ENCODE results near the gene IL9. TPM values are rescaled to one million over a fixed set of nuclear protein-coding genes. Genes with fewer than 3 reads are reported as not detected.
A peak's percentile ranks its signal among the peaks of the same experiment; 100 is the strongest.

The IL9 gene
- total and polyA plus RNA-seq, 4 donors = not detected

GRCh38 chr5:135887447-135887864, 8.2 kb downstream of the IL9 start:
- Histone ChIP-seq H3K4me3 (ENCODE audit: low read length in 2 of 2) (no peak overlapping the region), H3K4me1 (ENCODE audit: control insufficient read depth in 1 of 2, insufficient read depth in 2 of 2, low read length in 2 of 2) (no peaks in the 10 kb centered on the region), H3K27ac (ENCODE audit: low read depth in 1 of 2, low read length in 2 of 2) (no peak overlapping the region), H3K9me3 (ENCODE audit: control insufficient read depth, low read length) (no peaks in the 10 kb centered on the region), H3K36me3 (ENCODE audit: control insufficient read depth in 1 of 2, insufficient read depth in 2 of 2, low read length in 1 of 2) (no peaks in the 10 kb centered on the region), H3K27me3 (ENCODE audit: control insufficient read depth in 1 of 2, insufficient read depth in 2 of 2, low read length in 1 of 2) (no peaks in the 10 kb centered on the region)
- no peak for DNase-seq
- intact Hi-C loops (cut with DNase I) = loop anchor here (1.0 to 5.0 kb wide), 4 partner anchors 175 to 325 kb away; no protein-coding TSS in a partner anchor
- ATAC-seq (ENCODE audit: low FRiP score) = peak; percentile 73
- WGBS, 2 donors = 12 to 13% methylated on average over 8 of the region's 8 CpGs

DNA sequence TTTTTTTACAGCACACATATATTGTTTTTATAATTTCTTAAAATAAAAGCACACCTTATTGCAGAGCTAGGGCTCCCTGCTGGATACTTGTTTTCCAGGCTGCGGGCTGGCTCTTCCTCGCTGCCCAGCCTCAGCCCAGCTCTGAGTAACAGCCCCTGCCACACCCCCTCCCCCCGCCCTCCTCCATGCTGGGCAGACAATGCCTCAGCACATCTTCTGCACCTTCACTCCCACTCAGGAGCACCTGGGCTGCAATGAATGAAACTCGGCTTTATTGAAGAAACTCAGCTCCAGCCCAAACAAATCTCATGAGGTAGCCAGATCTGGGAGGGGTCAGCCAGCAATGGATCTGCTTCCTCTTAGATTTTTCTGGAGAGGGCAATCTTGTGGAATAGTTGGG, 9.5 kb downstream of the IL9 start:
- no peak overlapping the region for H3K4me3 ChIP-seq (ENCODE audit: low read length in 2 of 2)
- H3K27ac ChIP-seq (ENCODE audit: low read depth in 1 of 2, low read length in 2 of 2) = no peak overlapping the region
- no peaks in the 10 kb centered on the region for H3K9me3 ChIP-seq (ENCODE audit: control insufficient read depth, low read length)
- intact Hi-C loops (cut with DNase I) = loop anchor here (2.0 to 5.0 kb wide), 3 partner anchors 176 to 327 kb away; no protein-coding TSS in a partner anchor
- H3K27me3 ChIP-seq (ENCODE audit: control insufficient read depth in 1 of 2, insufficient read depth in 2 of 2, low read length in 1 of 2) = no peaks in the 10 kb centered on the region
- WGBS, 2 donors = 40 to 48% methylated on average over 4 of the region's 4 CpGs
- no peaks in the 10 kb centered on the region for H3K4me1 ChIP-seq (ENCODE audit: control insufficient read depth in 1 of 2, insufficient read depth in 2 of 2, low read length in 2 of 2)
- H3K36me3 ChIP-seq (ENCODE audit: control insufficient read depth in 1 of 2, insufficient read depth in 2 of 2, low read length in 1 of 2) = no peaks in the 10 kb centered on the region
- DNase-seq (no peak), ATAC-seq (ENCODE audit: low FRiP score) (no peak)

- ATAC-seq (ENCODE audit: low FRiP score) (no peak), DNase-seq (no peak)
- H3K27me3 ChIP-seq (ENCODE audit: control insufficient read depth in 1 of 2, insufficient read depth in 2 of 2, low read length in 1 of 2) = no peaks in the 10 kb centered on the region
- no peak overlapping the region for H3K27ac ChIP-seq (ENCODE audit: low read depth in 1 of 2, low read length in 2 of 2)
- intact Hi-C loops (cut with DNase I) = loop anchor here (5.0 kb wide), 2 partner anchors 177 to 197 kb away; no protein-coding TSS in a partner anchor
- no peaks in the 10 kb centered on the region for H3K36me3 ChIP-seq (ENCODE audit: control insufficient read depth in 1 of 2, insufficient read depth in 2 of 2, low read length in 1 of 2)
- H3K4me1 ChIP-seq (ENCODE audit: control insufficient read depth in 1 of 2, insufficient read depth in 2 of 2, low read length in 2 of 2) = no peaks in the 10 kb centered on the region
- WGBS, 2 donors = 92 to 93% methylated on average over 3 of the region's 3 CpGs
- H3K9me3 ChIP-seq (ENCODE audit: control insufficient read depth, low read length) = no peaks in the 10 kb centered on the region
- no peak overlapping the region for H3K4me3 ChIP-seq (ENCODE audit: low read length in 2 of 2)
Observed at GRCh38 chr5:135885031-135885430, 10.6 kb downstream of the IL9 start.

- H3K4me1 ChIP-seq (ENCODE audit: control insufficient read depth in 1 of 2, insufficient read depth in 2 of 2, low read length in 2 of 2) = no peaks in the 10 kb centered on the region
- ATAC-seq (ENCODE audit: low FRiP score) (no peak), DNase-seq (no peak)
- no peaks in the 10 kb centered on the region for H3K36me3 ChIP-seq (ENCODE audit: control insufficient read depth in 1 of 2, insufficient read depth in 2 of 2, low read length in 1 of 2)
- intact Hi-C loops (cut with DNase I) = no loop called here
- WGBS, 2 donors = 58 to 71% methylated on average over 4 of the region's 4 CpGs
- H3K9me3 ChIP-seq (ENCODE audit: control insufficient read depth, low read length) = no peaks in the 10 kb centered on the region
- H3K4me3 ChIP-seq (ENCODE audit: low read length in 2 of 2) = no peak overlapping the region
- no peaks in the 10 kb centered on the region for H3K27me3 ChIP-seq (ENCODE audit: control insufficient read depth in 1 of 2, insufficient read depth in 2 of 2, low read length in 1 of 2)
- H3K27ac ChIP-seq (ENCODE audit: low read depth in 1 of 2, low read length in 2 of 2) = no peak overlapping the region
Observed at GRCh38 chr5:135883441-135883840, 12.2 kb downstream of the IL9 start.

DNA sequence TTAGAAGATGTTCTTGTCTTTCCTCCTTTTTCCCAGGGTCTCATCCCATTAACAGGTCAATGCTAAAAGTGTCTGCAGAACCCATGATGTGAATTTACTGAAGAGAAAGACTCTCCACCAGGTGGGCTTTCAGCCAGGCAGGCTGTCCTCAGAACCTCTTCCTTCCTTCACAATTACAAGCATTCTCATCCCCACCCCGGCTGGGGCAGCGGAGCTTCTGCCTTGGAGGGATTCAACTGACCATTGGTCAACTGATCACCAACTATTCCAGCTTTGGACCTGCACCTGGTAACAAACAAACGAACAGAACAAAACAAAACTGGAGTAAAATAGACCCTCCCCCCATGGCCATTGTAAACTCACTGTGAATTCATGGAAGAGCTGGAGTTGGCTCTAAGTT, 12.6 kb downstream of the IL9 start:
- Histone ChIP-seq H3K27ac (ENCODE audit: low read depth in 1 of 2, low read length in 2 of 2) (no peak overlapping the region), H3K4me3 (ENCODE audit: low read length in 2 of 2) (no peak overlapping the region), H3K9me3 (ENCODE audit: control insufficient read depth, low read length) (no peaks in the 10 kb centered on the region), H3K36me3 (ENCODE audit: control insufficient read depth in 1 of 2, insufficient read depth in 2 of 2, low read length in 1 of 2) (no peaks in the 10 kb centered on the region), H3K27me3 (ENCODE audit: control insufficient read depth in 1 of 2, insufficient read depth in 2 of 2, low read length in 1 of 2) (no peaks in the 10 kb centered on the region), H3K4me1 (ENCODE audit: control insufficient read depth in 1 of 2, insufficient read depth in 2 of 2, low read length in 2 of 2) (no peaks in the 10 kb centered on the region)
- WGBS, 2 donors = 91 to 92% methylated on average over 3 of the region's 3 CpGs
- intact Hi-C loops (cut with DNase I) = no loop called here
- no peak for ATAC-seq (ENCODE audit: low FRiP score)
- no peak for DNase-seq

- H3K9me3 ChIP-seq (ENCODE audit: control insufficient read depth, low read length) = no peaks in the 10 kb centered on the region
- no peaks in the 10 kb centered on the region for H3K4me1 ChIP-seq (ENCODE audit: control insufficient read depth in 1 of 2, insufficient read depth in 2 of 2, low read length in 2 of 2)
- no peak for DNase-seq
- 34 to 39% methylated on average over 3 of the region's 3 CpGs for WGBS, 2 donors
- no peaks in the 10 kb centered on the region for H3K27me3 ChIP-seq (ENCODE audit: control insufficient read depth in 1 of 2, insufficient read depth in 2 of 2, low read length in 1 of 2)
- ATAC-seq (ENCODE audit: low FRiP score) = no peak
- intact Hi-C loops (cut with DNase I) = no loop called here
- H3K36me3 ChIP-seq (ENCODE audit: control insufficient read depth in 1 of 2, insufficient read depth in 2 of 2, low read length in 1 of 2) = no peaks in the 10 kb centered on the region
- H3K4me3 ChIP-seq (ENCODE audit: low read length in 2 of 2) = no peak overlapping the region
- H3K27ac ChIP-seq (ENCODE audit: low read depth in 1 of 2, low read length in 2 of 2) = no peak overlapping the region
Observed at GRCh38 chr5:135881819-135882218, 13.8 kb downstream of the IL9 start.

DNA sequence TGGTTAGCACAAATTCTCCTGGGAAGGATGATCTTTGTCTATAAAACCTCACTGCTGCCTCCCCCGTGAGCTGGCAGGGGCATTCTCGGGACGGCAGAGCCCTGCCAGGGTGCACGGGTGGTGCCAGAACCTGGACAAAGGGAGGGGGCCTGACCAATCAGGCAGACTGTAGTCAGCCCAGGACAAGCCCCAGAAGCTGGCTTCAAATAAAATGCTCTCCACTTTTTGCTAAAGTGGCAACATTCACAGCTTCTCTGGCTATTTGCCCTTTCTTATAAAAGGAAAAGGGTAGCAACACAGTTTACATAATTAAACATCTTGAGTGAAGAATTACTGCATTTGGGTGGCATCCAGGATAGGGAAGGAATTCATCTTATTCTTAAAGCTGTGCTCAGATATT, 14.4 kb downstream of the IL9 start:
- Histone ChIP-seq H3K36me3 (ENCODE audit: control insufficient read depth in 1 of 2, insufficient read depth in 2 of 2, low read length in 1 of 2) (no peaks in the 10 kb centered on the region), H3K27me3 (ENCODE audit: control insufficient read depth in 1 of 2, insufficient read depth in 2 of 2, low read length in 1 of 2) (no peaks in the 10 kb centered on the region), H3K4me1 (ENCODE audit: control insufficient read depth in 1 of 2, insufficient read depth in 2 of 2, low read length in 2 of 2) (no peaks in the 10 kb centered on the region), H3K4me3 (ENCODE audit: low read length in 2 of 2) (no peak overlapping the region), H3K27ac (ENCODE audit: low read depth in 1 of 2, low read length in 2 of 2) (no peak overlapping the region), H3K9me3 (ENCODE audit: control insufficient read depth, low read length) (no peaks in the 10 kb centered on the region)
- 4 to 6% methylated on average over 4 of the region's 4 CpGs for WGBS, 2 donors
- DNase-seq (no peak), ATAC-seq (ENCODE audit: low FRiP score) (no peak)
- intact Hi-C loops (cut with DNase I) = no loop called here

GRCh38 chr5:135880801-135881200, 14.8 kb downstream of the IL9 start:
- 75 to 84% methylated on average over 7 of the region's 7 CpGs for WGBS, 2 donors
- Histone ChIP-seq H3K27me3 (ENCODE audit: control insufficient read depth in 1 of 2, insufficient read depth in 2 of 2, low read length in 1 of 2) (no peaks in the 10 kb centered on the region), H3K9me3 (ENCODE audit: control insufficient read depth, low read length) (no peaks in the 10 kb centered on the region), H3K4me3 (ENCODE audit: low read length in 2 of 2) (no peak overlapping the region), H3K27ac (ENCODE audit: low read depth in 1 of 2, low read length in 2 of 2) (no peak overlapping the region), H3K4me1 (ENCODE audit: control insufficient read depth in 1 of 2, insufficient read depth in 2 of 2, low read length in 2 of 2) (no peaks in the 10 kb centered on the region), H3K36me3 (ENCODE audit: control insufficient read depth in 1 of 2, insufficient read depth in 2 of 2, low read length in 1 of 2) (no peaks in the 10 kb centered on the region)
- DNase-seq (no peak), ATAC-seq (ENCODE audit: low FRiP score) (no peak)
- intact Hi-C loops (cut with DNase I) = no loop called here

DNA sequence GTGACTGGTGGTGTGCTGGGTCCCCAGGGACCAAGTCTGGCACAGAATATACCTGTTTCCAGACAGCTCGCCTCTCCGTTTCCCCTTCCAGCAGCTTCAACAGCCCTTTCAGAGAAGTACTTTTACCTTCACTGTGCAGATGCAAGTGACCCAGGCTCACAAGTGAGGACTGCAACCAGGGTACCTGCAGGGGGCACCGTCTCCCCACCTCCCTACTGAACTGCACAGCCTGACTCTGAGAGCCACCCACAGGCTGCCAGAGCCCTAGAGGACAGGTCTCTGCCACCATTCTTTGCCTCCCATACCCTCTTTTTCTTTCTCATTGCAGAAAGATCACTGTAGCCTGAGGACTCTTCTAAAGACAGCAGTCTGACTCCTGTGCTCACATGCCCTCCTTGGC, 15.4 kb downstream of the IL9 start:
- ATAC-seq (ENCODE audit: low FRiP score) (no peak), DNase-seq (no peak)
- 45 to 51% methylated on average over 3 of the region's 3 CpGs for WGBS, 2 donors
- Histone ChIP-seq H3K4me1 (ENCODE audit: control insufficient read depth in 1 of 2, insufficient read depth in 2 of 2, low read length in 2 of 2) (no peaks in the 10 kb centered on the region), H3K4me3 (ENCODE audit: low read length in 2 of 2) (no peak overlapping the region), H3K27ac (ENCODE audit: low read depth in 1 of 2, low read length in 2 of 2) (no peak overlapping the region), H3K27me3 (ENCODE audit: control insufficient read depth in 1 of 2, insufficient read depth in 2 of 2, low read length in 1 of 2) (no peaks in the 10 kb centered on the region), H3K9me3 (ENCODE audit: control insufficient read depth, low read length) (no peaks in the 10 kb centered on the region), H3K36me3 (ENCODE audit: control insufficient read depth in 1 of 2, insufficient read depth in 2 of 2, low read length in 1 of 2) (no peaks in the 10 kb centered on the region)
- intact Hi-C loops (cut with DNase I) = no loop called here
